DMS 273 treated with DMSO at 0.1 percent for 48 hours (cell line): Measurements from ENCODE around the gene HNRNPH3.

Experiments used
- DNase-seq: peaks from one replicate; lab custom pipeline; 2025; lab: John Stamatoyannopoulos, UW

The HNRNPH3 gene

DNA sequence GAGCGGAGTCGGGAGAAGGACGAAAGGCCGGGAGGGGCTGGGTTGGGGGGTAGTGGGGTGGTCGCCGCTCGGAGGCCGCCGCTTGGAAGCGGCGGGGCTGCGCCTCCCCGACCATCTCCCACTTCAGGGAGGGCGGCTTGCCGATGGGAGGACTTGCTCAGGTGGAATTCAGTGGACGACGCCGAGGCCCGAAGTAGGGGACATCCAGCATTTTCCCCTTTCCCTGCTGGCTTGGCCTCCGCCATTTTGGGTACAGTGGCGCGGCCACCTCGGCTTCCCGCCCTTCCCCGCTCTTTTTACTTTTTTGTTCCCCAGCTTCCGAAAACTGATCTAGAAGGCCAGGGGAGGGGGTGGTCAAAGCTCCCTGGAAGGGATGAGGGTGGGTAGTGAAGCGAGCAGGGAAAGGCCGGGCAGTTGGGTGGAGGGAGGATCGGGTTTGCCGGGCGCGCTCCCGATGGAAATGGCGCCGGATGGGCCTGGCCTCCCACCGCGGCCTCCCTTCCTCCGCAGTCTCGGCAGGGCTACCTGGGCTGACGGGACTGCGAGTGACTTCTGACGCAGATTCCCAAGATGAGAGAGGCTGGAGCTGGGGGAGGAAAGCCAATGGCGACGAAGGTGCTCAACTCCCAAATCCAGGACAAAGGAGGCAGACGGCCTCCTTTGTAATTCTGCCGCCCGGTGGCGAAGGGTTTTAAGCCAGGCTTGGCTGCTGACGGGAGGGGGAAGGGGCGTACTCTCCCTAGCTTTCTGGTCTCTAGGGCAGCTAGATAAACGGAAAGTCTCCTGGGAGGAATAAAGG lies 594 bp downstream of the HNRNPH3 start, which contains the start of gene PBLD:
Gene PBLD, minus strand, starts transcription at position 670 of the 799 bp plus-strand sequence. CDS start 26,084 bp downstream, outside the sequence.
- peak; percentile 13 for DNase-seq

- no peak for DNase-seq
These were observed 1.2 kb downstream of the HNRNPH3 start for GRCh38 chr10:68333058-68333395.

- no peak for DNase-seq
These were observed 1.9 kb downstream of the HNRNPH3 start for GRCh38 chr10:68333440-68334431.

DNA sequence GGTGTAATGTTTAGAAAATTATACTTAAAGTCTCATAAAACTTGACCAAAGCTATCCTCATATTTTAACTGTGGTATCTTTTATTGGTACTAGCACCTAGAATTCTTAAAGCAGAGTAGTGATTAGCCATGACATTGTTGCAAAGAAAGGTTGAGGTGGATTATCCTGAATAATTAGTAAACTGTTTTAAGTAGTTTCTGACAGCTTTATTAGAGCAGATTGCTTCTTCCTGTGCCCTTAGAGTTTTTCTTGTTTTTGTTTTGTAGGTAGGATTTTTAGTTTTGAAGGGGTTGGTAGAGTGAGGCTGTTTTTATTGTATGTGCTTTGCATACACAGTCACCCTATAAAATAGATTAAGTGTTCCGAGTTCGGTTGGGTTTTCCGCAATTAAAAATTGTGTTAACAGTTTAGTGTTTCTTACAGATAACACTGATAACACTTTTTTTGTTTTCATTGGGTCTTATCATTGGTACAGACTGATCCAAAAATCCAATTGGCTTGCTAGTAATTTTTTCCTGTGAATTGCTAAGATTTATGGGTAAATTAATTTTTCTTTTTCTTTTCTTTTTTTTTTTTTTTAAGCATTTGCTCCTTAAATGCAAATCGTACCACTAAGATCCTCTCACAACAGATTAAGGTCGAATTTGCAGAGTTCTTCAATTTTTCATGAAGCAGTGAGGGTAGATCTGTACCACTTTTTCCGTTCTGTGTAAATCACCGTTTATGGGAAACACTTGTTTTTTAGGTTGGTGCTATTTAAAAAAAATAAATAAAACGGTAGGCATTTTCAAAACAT lies 3.0 kb downstream of the HNRNPH3 start:
- DNase-seq = no peak

DNA sequence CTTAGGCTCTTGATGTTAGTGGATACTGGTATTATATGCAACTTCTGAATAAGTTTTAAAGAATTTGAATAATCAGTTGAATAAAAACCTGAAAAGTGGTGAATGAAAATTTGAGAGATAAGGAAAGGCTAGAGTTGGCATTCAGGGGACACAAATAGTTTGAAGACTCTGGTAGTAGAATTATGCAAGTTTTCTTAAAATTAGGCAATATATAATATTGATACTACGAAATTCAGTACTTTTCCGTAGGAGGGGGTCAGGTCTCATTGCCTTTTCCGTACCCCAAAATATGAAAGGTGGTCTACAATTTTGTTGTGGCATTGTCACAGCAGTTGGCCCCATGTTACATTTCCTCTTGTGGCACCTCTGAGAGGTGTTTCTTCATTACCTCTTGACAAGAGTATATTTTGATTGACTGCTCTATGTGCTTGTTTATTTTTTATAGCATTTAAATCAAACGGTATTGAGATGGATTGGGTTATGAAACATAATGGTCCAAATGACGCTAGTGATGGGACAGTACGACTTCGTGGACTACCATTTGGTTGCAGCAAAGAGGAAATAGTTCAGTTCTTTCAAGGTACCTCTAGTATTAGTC lies 5.0 kb downstream of the HNRNPH3 start:
- no peak for DNase-seq

GRCh38 chr10:68340358-68341080 lies 8.7 kb downstream of the HNRNPH3 start:
- DNase-seq = no peak

- DNase-seq = no peak
These were observed 11.1 kb downstream of the HNRNPH3 start for GRCh38 chr10:68342909-68343516.

GRCh38 chr10:68345621-68346020 lies 13.8 kb downstream of the HNRNPH3 start:
- no peak for DNase-seq

- no peak for DNase-seq
These were observed 14.9 kb downstream of the HNRNPH3 start for GRCh38 chr10:68346774-68347173.

DNA sequence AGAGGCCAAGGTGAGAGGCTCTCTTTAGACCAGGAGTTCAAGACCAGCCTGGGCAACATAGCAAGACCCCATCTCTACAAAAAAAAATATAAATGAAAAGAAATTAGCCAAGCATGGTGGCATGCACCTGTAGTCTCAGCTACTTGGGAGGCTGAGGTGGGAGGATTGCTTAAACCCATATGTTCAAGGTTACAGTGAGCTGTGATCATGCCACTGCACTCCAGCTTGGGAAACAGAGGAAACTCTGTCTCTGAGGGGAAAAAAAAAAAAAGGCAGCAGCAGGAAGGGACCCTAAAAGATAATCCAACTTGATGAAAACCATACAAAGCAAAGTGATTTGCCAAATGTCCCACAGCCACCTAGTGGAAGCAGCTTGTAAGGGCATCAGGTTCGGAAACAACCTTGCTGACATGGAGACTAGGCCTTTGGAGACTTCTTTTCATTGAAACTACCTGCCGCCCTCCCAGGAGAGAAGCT lies 16.4 kb downstream of the HNRNPH3 start:
- DNase-seq = no peak

- DNase-seq = no peak
These were observed 21.7 kb downstream of the HNRNPH3 start for GRCh38 chr10:68353537-68353936.

DNA sequence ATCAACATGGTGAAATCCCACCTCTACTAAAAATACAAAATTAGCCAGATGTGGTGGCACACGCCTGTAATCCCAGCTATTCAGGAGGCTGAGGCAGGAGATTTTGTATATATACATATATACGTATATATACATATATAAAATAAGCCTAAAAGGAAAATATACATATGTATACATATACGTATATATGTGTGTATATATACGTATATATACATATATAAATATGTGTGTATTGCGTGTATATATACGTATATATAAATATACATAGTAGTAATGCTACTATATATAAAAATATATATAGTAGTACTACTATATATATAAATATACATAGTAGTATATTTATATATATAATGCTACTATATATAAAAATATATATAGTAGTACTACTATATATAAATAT lies 27.3 kb downstream of the HNRNPH3 start:
- DNase-seq = no peak

- no peak for DNase-seq
These were observed 30.7 kb downstream of the HNRNPH3 start for GRCh38 chr10:68362590-68362989.

GRCh38 chr10:68364101-68364886 lies 32.4 kb downstream of the HNRNPH3 start:
- no peak for DNase-seq

- no peak for DNase-seq
These were observed 33.7 kb downstream of the HNRNPH3 start for GRCh38 chr10:68365611-68366010.

DNA sequence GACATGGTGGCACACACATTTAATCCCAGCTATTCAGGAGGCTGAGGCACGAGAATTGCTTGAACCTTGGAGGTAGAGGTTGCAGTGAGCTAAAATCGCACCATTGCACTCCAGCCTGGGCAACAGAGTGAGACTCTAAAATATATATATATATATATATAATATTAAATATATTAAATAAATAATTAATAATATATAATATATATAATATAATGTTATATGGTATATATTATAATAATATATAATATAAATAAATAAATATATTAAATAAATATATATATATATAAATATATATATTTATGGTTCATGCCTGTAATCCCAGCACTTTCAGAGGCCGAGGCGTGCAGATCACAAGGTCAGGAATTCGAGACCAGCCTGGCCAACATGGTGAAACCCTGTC lies 34.7 kb downstream of the HNRNPH3 start:
- no peak for DNase-seq

GRCh38 chr10:68367121-68367520 lies 35.3 kb downstream of the HNRNPH3 start:
- no peak for DNase-seq

- no peak for DNase-seq
These were observed 39.7 kb downstream of the HNRNPH3 start for GRCh38 chr10:68371604-68372003.

GRCh38 chr10:68385740-68386139 lies 53.9 kb downstream of the HNRNPH3 start:
- DNase-seq = no peak
